Head of caudate nucleus (tissue), 42 donors: ENCODE results near the gene SLC9A7.

Experiments
- DNase-seq, 42 donors: peaks; one replicate each; pipeline versions ENCODE4 v3.0.0 to v3.0.0-alpha.2; 2020 to 2021; ENCODE audit warnings: mixed read lengths in 7 of 42
- intact Hi-C: fragments of 100-400 bp; cut with DNase I; formaldehyde crosslinking; loops from one replicate; pipeline ENCODE4 v1.15.0; 2022

The SLC9A7 gene

GRCh38 chrX:46666831-46667230 is 92.1 kb downstream of the SLC9A7 start:
- no peak for DNase-seq
- intact Hi-C loops = no loop called here

GRCh38 chrX:46665232-46666152 is 93.4 kb downstream of the SLC9A7 start:
- DNase-seq = no peak
- intact Hi-C loops = no loop called here

- intact Hi-C loops = no loop called here
- DNase-seq = no peak
Observed at GRCh38 chrX:46662188-46662958, 96.5 kb downstream of the SLC9A7 start.

GRCh38 chrX:46653482-46653881 is 105.4 kb downstream of the SLC9A7 start:
- peak in 2 of 42 donors; percentile 23 to 25 for DNase-seq
- intact Hi-C loops = no loop called here

- peak in 30 of 42 donors; percentile 2 to 59 (median 35) for DNase-seq
- intact Hi-C loops = no loop called here
Observed at GRCh38 chrX:46649421-46650260, 109.3 kb downstream of the SLC9A7 start.

- intact Hi-C loops = no loop called here
- no peak for DNase-seq
Observed at GRCh38 chrX:46648660-46649059, 110.3 kb downstream of the SLC9A7 start.

- intact Hi-C loops = no loop called here
- no peak for DNase-seq
Observed at GRCh38 chrX:46647251-46647650, 111.7 kb downstream of the SLC9A7 start.

- intact Hi-C loops = no loop called here
- DNase-seq = no peak
Observed at GRCh38 chrX:46645614-46646013, 113.3 kb downstream of the SLC9A7 start.

GRCh38 chrX:46643636-46644035 is 115.3 kb downstream of the SLC9A7 start:
- intact Hi-C loops = no loop called here
- DNase-seq = no peak

- no peak for DNase-seq
- intact Hi-C loops = no loop called here
Observed at GRCh38 chrX:46642145-46642544, 116.8 kb downstream of the SLC9A7 start.

- DNase-seq = no peak
- intact Hi-C loops = no loop called here
Observed at GRCh38 chrX:46637938-46638337, 121.0 kb downstream of the SLC9A7 start.

- intact Hi-C loops = no loop called here
- no peak for DNase-seq
Observed at GRCh38 chrX:46636223-46636622, 122.7 kb downstream of the SLC9A7 start.

GRCh38 chrX:46635186-46635585 is 123.7 kb downstream of the SLC9A7 start:
- intact Hi-C loops = no loop called here
- no peak for DNase-seq

- intact Hi-C loops = no loop called here
- no peak for DNase-seq
Observed at GRCh38 chrX:46634577-46634976, 124.3 kb downstream of the SLC9A7 start.

- no peak for DNase-seq
- intact Hi-C loops = no loop called here
Observed at GRCh38 chrX:46630141-46630540, 128.8 kb downstream of the SLC9A7 start.

GRCh38 chrX:46628460-46629371 is 130.2 kb downstream of the SLC9A7 start:
- intact Hi-C loops = no loop called here
- peak in 1 of 42 donors; percentile 19 for DNase-seq

GRCh38 chrX:46627711-46628419 is 131.1 kb downstream of the SLC9A7 start:
- intact Hi-C loops = no loop called here
- no peak for DNase-seq

- intact Hi-C loops = no loop called here
- DNase-seq = no peak
Observed at GRCh38 chrX:46627062-46627461, 131.9 kb downstream of the SLC9A7 start.
